Suprapubic skin (tissue), 4 donors: Measurements from ENCODE around the gene B3GLCT. TPM values are rescaled to one million over a fixed set of nuclear protein-coding genes. Genes with fewer than 3 reads are reported as not detected.
"Not testable (repeated sequence)": the region's sequence is repeated elsewhere in the genome, so short reads cannot be mapped to it uniquely, and the experiment has no call there.

Experiments
- DNase-seq, 2 donors: peaks; one replicate each; pipeline ENCODE4 v3.0.0-alpha.2; 2019; ENCODE audit warnings: low spot score in 2 of 2
- H3K27ac ChIP-seq: fragments of 200-600 bp; sonication (generic); one replicate; pipeline ENCODE4 v1.5.1; 2019
- H3K27me3 ChIP-seq: fragments of 200-600 bp; sonication (generic); one replicate; pipeline ENCODE4 v1.5.1; 2019
- H3K36me3 ChIP-seq: fragments of 200-600 bp; sonication (generic); one replicate; pipeline ENCODE4 v1.5.1; 2019
- H3K4me1 ChIP-seq: fragments of 200-600 bp; sonication (generic); one replicate; pipeline ENCODE4 v1.5.1; 2019
- H3K4me3 ChIP-seq: fragments of 200-600 bp; sonication (generic); one replicate; pipeline ENCODE4 v1.5.1; 2019; ENCODE audit warnings: mild to moderate bottlenecking
- H3K9me3 ChIP-seq: fragments of 200-600 bp; sonication (generic); one replicate; pipeline ENCODE4 v1.5.1; 2019
- CTCF ChIP-seq, 2 donors: fragments of 200-600 bp in 1 of 2; fragments of 450-650 bp in 1 of 2; sonication (generic) in 1 of 2; IDR thresholded peaks; one replicate each; pipeline ENCODE4 v1.5.1; 2016 to 2019; ENCODE audit warnings: antibody characterized with exemption in 2 of 2, mild to moderate bottlenecking in 1 of 2, moderate library complexity in 1 of 2
- EP300 ChIP-seq: sonication (generic); formaldehyde crosslinking; IDR thresholded peaks from one replicate; pipeline ENCODE4 v1.6.1; 2017; ENCODE audit warnings: antibody characterized with exemption
- POLR2A ChIP-seq, 2 donors: fragments of 450-650 bp; IDR thresholded peaks; one replicate each; pipeline ENCODE4 v1.6.1; 2017; ENCODE audit warnings: antibody characterized with exemption in 2 of 2, mild to moderate bottlenecking in 2 of 2, moderate library complexity in 2 of 2
- POLR2AphosphoS5 ChIP-seq, 3 donors: sonication (generic); formaldehyde crosslinking; IDR thresholded peaks; one replicate each; pipeline ENCODE4 v1.6.1; 2017; ENCODE audit warnings: antibody characterized with exemption in 3 of 3
- WGBS: methylation state at CpG from one replicate; pipeline ENCODE4 v1.1.5; 2018; 5-methylcytosine and 5-hydroxymethylcytosine counted together
- total RNA-seq, 4 donors: library from RNA; depleted of rRNA; stranded (reverse); fragments of >200 nt; gene quantifications; one replicate each; pipeline ENCODE4 v1.1.0, GENCODE V29; 2016

Gene B3GLCT
- total RNA-seq, 4 donors from 2014 or later: 3.0 to 6.5 (median 6.0) TPM

GRCh38 chr13:31334547-31334946 lies 134.8 kb downstream of the B3GLCT start:
- TF ChIP-seq CTCF (IDR thresholded peaks at IDR 0.05): no peak
- no peak for TF ChIP-seq POLR2A (IDR thresholded peaks at IDR 0.05)
- TF ChIP-seq POLR2AphosphoS5 (IDR thresholded peaks at IDR 0.05): no peak
- no peak for TF ChIP-seq EP300
- no peaks in the 10 kb centered on the region for H3K27me3 ChIP-seq

DNA sequence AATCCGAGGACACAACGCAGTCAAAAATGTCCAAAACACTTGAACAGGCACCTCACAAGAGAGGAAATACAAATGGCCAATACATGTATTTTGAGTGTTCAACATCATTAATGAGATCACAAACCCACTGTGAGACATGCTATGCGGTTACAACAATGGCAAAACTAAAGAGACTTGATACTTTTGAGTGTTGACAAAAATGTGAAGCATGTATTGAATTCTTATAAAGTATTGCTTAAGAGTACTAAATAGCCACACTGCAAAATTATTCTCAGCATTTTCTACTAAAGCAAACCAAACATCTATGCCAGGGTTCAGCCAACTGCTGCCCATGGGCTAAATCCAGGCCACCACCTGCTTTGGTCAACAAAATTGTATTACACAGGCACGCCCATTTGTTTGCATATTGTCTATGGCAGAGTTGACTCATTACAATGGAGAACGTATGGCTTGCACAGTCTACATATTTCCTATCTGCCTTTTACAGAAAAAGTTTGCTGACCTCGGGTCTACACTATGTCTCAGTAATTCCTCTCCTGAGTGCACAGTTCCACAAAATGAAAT lies 135.3 kb downstream of the B3GLCT start:
- H3K27ac ChIP-seq: no peak overlapping the region
- H3K4me1 ChIP-seq: no peaks in the 10 kb centered on the region
- DNase-seq: no peak
- H3K27me3 ChIP-seq: no peaks in the 10 kb centered on the region
- 86% methylated on average over 6 of the region's 6 CpGs for WGBS
- no peaks in the 10 kb centered on the region for H3K36me3 ChIP-seq
- no peak for TF ChIP-seq POLR2A (IDR thresholded peaks at IDR 0.05)
- no peak for TF ChIP-seq CTCF (IDR thresholded peaks at IDR 0.05)
- no peak for TF ChIP-seq POLR2AphosphoS5 (IDR thresholded peaks at IDR 0.05)
- no peak for TF ChIP-seq EP300
- H3K9me3 ChIP-seq: no peaks in the 10 kb centered on the region
- no peak overlapping the region for H3K4me3 ChIP-seq

More at GRCh38 chr13:31334547-31334946, 134.8 kb downstream of the B3GLCT start:
- H3K36me3 ChIP-seq: peaks cover 2% of the 10 kb centered on the region
- H3K9me3 ChIP-seq: no peaks in the 10 kb centered on the region
- H3K4me3 ChIP-seq: no peak overlapping the region
- H3K4me1 ChIP-seq: no peaks in the 10 kb centered on the region
- DNase-seq: no peak
- no peak overlapping the region for H3K27ac ChIP-seq
- 100% methylated on average over 1 of the region's 1 CpG for WGBS

GRCh38 chr13:31339616-31340015 lies 139.8 kb downstream of the B3GLCT start:
- H3K36me3 ChIP-seq: not testable (repeated sequence)

GRCh38 chr13:31340848-31341247 lies 141.1 kb downstream of the B3GLCT start:
- DNase-seq, H3K4me1 ChIP-seq: not testable (repeated sequence)
- WGBS: 85% methylated on average over 12 of the region's 12 CpGs

More at GRCh38 chr13:31339616-31340015, 139.8 kb downstream of the B3GLCT start:
- WGBS: no CpG with 5 or more reads among the region's 22 CpGs
- H3K4me3 ChIP-seq, H3K9me3 ChIP-seq, DNase-seq, H3K27me3 ChIP-seq, H3K27ac ChIP-seq, H3K4me1 ChIP-seq: not testable (repeated sequence)

GRCh38 chr13:31346891-31347290 lies 147.1 kb downstream of the B3GLCT start:
- H3K27me3 ChIP-seq: peaks cover 3% of the 10 kb centered on the region
- whole genome bisulfite sequencing: 87% methylated on average over 2 of the region's 2 CpGs
- no peak overlapping the region for H3K4me3 ChIP-seq
- H3K36me3 ChIP-seq: no peaks in the 10 kb centered on the region
- H3K4me1 ChIP-seq: no peaks in the 10 kb centered on the region
- no peak for TF ChIP-seq POLR2AphosphoS5 (IDR thresholded peaks at IDR 0.05)
- no peak for TF ChIP-seq EP300
- TF ChIP-seq CTCF (IDR thresholded peaks at IDR 0.05): no peak
- TF ChIP-seq POLR2A (IDR thresholded peaks at IDR 0.05): no peak
- no peak overlapping the region for H3K27ac ChIP-seq
- H3K9me3 ChIP-seq: no peaks in the 10 kb centered on the region
- no peak for DNase-seq

More at GRCh38 chr13:31340848-31341247, 141.1 kb downstream of the B3GLCT start:
- not testable (repeated sequence) for H3K9me3 ChIP-seq, H3K36me3 ChIP-seq, H3K4me3 ChIP-seq, H3K27ac ChIP-seq, H3K27me3 ChIP-seq

DNA sequence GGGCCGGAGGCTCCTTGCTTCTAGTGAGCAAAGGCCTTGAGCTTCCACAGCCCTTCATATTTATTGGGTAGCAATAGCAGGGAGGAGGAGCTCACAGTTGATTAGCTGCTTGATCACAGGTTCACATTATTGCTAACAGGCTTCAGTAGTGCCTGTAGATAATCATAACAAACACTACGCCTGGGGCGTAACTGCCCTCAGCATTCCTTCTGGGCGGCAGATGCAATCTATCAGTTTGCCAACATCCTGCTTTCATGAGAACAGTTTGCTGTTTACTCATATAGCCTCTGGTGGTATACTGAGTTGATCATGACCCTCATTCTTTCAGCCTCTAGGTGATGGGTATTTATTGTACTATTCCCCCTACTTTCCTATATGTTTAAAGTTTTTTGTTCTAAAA lies 149.4 kb downstream of the B3GLCT start:
- Histone ChIP-seq H3K4me1 (no peaks in the 10 kb centered on the region), H3K27me3 (peaks cover 13% of the 10 kb centered on the region), H3K9me3 (no peaks in the 10 kb centered on the region), H3K4me3 (no peak overlapping the region), H3K36me3 (no peaks in the 10 kb centered on the region), H3K27ac (no peak overlapping the region)
- 83% methylated on average over 4 of the region's 4 CpGs for WGBS
- DNase-seq: no peak
- TF ChIP-seq POLR2AphosphoS5 (IDR thresholded peaks at IDR 0.05): no peak
- TF ChIP-seq CTCF (IDR thresholded peaks at IDR 0.05): no peak
- no peak for TF ChIP-seq EP300
- no peak for TF ChIP-seq POLR2A (IDR thresholded peaks at IDR 0.05)
